ENCODE data around the gene ACTG1.

DNA sequence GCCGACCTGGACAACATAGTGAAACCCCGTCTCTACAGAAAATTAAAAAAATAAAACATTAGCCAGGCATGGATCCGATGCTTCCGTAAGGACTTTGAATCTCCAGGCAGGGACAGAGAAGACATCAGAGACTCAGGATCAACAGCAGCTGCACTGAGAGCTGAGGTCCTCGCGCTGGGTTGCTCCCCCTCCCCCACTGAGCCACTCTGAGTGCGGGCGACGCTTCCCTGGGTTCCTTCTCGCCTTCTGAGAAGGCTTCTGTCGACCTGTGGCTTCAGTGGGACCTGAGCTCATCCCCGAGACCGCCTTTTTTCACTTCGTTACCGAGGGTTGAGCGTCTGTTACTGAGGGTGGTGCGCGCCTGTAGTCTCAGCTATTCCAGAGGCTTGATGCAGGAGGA is 20.4 kb downstream of the ACTG1 start:
- TF ChIP-seq GATA2 (IDR thresholded peaks at IDR 0.05; ENCODE audit: low read depth, low read length) (no peak), GATA3 (IDR thresholded peaks at IDR 0.05; ENCODE audit: low read depth, low read length) (no peak)

Measured in SH-SY5Y (cell line).